Stimulated activated effector memory CD8-positive, alpha-beta T cell treated with anti-CD3 and anti-CD28 coated beads, Interleukin-12 subunit alpha, Interleukin-12 subunit beta, amount 100 ng/mL, for 72 hours (primary cell): ENCODE results near the gene CNTLN.

Source experiments
- ATAC-seq: fragments of 150-1000 bp; cut with Tn5 transposase; 2 replicates; pipeline ENCODE4 v1.10.0; 2021
- DNase-seq, 2 donors: peaks; one replicate each; pipeline ENCODE4 v3.0.0; 2021 to 2022; ENCODE audit warnings: low spot score in 2 of 2
- H3K27ac Mint-ChIP-seq: one replicate; pipeline ENCODE4 v1.8.0; 2022; ENCODE audit warnings: mild to moderate bottlenecking, mixed read lengths
- H3K36me3 Mint-ChIP-seq: one replicate; pipeline ENCODE4 v1.8.0; 2022; ENCODE audit warnings: mild to moderate bottlenecking, mixed read lengths
- H3K4me1 Mint-ChIP-seq: one replicate; pipeline ENCODE4 v1.8.0; 2022; ENCODE audit warnings: mixed read lengths
- H3K4me3 Mint-ChIP-seq: one replicate; pipeline ENCODE4 v1.8.0; 2022; ENCODE audit warnings: mild to moderate bottlenecking, mixed read lengths
- H3K9me3 Mint-ChIP-seq: one replicate; pipeline ENCODE4 v1.8.0; 2022; ENCODE audit warnings: mixed read lengths

Gene CNTLN

GRCh38 chr9:17470036-17470813 is 335.4 kb downstream of the CNTLN start:
- H3K4me3 Mint-ChIP-seq = no peak overlapping the region
- no peak overlapping the region for H3K27ac Mint-ChIP-seq
- no peak for ATAC-seq
- H3K36me3 Mint-ChIP-seq = no peaks in the 10 kb centered on the region
- peaks cover 3% of the 10 kb centered on the region for H3K9me3 Mint-ChIP-seq
- H3K4me1 Mint-ChIP-seq = no peaks in the 10 kb centered on the region
- DNase-seq = no peak

GRCh38 chr9:17472126-17472525 is 337.3 kb downstream of the CNTLN start:
- Mint-ChIP-seq H3K9me3 (peaks cover 7% of the 10 kb centered on the region), H3K36me3 (no peaks in the 10 kb centered on the region), H3K4me1 (no peaks in the 10 kb centered on the region), H3K4me3 (no peak overlapping the region), H3K27ac (no peak overlapping the region)
- ATAC-seq (no peak), DNase-seq (no peak)

GRCh38 chr9:17476401-17476800 is 341.6 kb downstream of the CNTLN start:
- DNase-seq (no peak), ATAC-seq (no peak)
- H3K27ac Mint-ChIP-seq = no peak overlapping the region
- H3K4me3 Mint-ChIP-seq = no peak overlapping the region
- H3K36me3 Mint-ChIP-seq = no peaks in the 10 kb centered on the region
- H3K9me3 Mint-ChIP-seq = peaks cover 7% of the 10 kb centered on the region
- H3K4me1 Mint-ChIP-seq = no peaks in the 10 kb centered on the region

DNA sequence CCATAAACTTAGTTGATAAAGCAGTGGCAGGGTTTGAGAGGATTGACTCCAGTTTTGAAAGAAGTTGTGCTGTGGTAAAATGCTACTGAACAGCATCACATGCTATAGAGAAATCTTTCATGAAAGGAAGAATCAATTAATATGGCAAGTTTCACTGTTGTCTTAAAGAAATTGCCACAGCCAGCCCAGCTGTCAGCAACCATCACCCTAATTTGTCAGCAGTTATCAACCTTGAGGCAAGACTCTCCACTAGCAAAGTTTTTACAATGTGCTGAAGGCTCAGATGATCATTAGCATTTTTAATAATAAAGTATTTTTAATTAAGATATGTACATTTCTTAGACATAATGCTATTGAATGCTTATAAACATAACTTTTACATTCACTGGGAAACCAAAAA is 343.0 kb downstream of the CNTLN start:
- Mint-ChIP-seq H3K27ac (no peak overlapping the region), H3K4me1 (no peaks in the 10 kb centered on the region), H3K4me3 (no peak overlapping the region), H3K36me3 (no peaks in the 10 kb centered on the region), H3K9me3 (peaks cover 8% of the 10 kb centered on the region)
- ATAC-seq (no peak), DNase-seq (no peak)

GRCh38 chr9:17480966-17481365 is 346.1 kb downstream of the CNTLN start:
- Mint-ChIP-seq H3K9me3 (peaks cover 13% of the 10 kb centered on the region), H3K4me1 (no peaks in the 10 kb centered on the region), H3K27ac (no peak overlapping the region), H3K4me3 (no peak overlapping the region), H3K36me3 (no peaks in the 10 kb centered on the region)
- ATAC-seq (peak; percentile 34), DNase-seq (no peak)

DNA sequence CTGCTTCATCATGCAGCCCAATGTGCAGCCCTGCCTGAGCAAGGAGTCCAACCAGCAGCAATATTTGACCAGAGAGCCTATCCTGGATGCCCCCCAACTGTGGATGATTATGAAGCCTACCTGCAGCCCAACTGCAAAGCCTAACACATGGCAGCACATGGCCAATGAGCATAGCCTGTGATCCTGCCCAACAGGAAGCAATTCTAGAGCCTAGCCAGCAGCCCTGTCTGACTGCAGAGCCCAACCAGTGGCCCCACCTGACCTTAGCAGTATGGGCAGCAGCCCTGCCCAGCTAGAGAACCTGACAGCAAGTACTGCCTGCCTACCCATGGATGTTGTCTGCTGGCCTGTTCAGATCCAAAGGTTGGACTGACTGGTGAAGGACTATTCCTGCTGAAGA is 346.7 kb downstream of the CNTLN start:
- ATAC-seq = no peak
- Mint-ChIP-seq H3K9me3 (peaks cover 9% of the 10 kb centered on the region), H3K4me3 (no peak overlapping the region), H3K4me1 (no peaks in the 10 kb centered on the region), H3K36me3 (no peaks in the 10 kb centered on the region), H3K27ac (no peak overlapping the region)
- DNase-seq = no peak

DNA sequence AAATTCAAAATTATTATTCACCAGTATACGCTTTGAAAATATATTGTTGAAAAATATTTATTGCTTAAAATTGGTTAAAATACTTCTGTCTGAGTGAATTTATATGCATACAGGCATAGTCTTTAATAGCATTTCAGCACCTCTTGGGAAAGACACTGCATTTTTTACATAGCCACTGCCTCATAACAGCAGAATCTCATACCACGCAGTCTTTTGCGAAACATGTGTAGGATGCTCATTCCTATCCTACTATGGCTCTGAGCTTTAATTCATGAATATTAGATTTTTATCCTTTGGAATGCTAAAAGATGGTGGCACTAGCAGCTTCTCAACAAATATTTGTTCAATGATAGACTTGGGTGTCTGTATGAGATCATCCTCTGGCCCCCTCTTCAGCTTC is 350.1 kb downstream of the CNTLN start:
- Mint-ChIP-seq H3K36me3 (no peaks in the 10 kb centered on the region), H3K4me1 (no peaks in the 10 kb centered on the region), H3K4me3 (no peak overlapping the region), H3K9me3 (peaks cover 10% of the 10 kb centered on the region), H3K27ac (no peak overlapping the region)
- ATAC-seq (no peak), DNase-seq (no peak)

DNA sequence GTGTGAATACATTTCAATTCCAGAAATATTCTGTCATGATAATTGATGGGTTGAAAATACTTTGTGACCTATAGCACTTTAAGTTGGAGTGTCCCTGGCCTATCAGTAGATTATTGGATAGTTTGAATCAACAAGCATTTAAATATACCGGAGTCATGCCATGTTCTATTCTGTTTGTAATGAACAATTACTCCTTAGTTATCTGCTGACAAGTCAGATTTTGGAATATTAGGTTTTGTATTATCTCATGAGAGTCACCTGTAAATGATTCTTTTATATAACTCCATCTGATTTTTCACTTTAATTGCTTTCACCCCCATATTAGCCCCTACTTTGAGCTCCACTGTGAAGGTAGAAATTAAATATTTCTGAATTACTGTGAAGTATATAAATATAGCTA is 351.6 kb downstream of the CNTLN start:
- no peak overlapping the region for H3K4me3 Mint-ChIP-seq

DNA sequence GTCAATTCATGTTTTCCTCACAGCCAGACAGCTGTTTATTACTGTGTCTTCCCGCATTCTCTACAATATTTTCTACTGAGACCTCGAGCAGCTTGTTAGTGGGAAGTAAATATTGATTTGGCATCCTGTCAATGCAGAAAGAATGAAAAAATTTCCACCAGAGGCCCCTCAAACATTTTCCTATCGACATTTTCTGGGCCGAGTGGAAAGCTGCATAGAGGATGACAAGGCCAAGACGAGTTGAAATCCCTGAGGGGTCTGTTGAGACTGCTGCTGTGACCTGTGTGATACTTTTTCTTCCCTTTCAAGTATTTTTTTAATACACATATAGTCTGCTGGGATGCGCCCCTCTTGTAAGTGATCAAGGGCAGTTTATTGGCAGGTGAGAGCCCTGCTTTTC is 352.6 kb downstream of the CNTLN start:
- DNase-seq (no peak), ATAC-seq (no peak)
- H3K4me1 Mint-ChIP-seq = no peaks in the 10 kb centered on the region
- no peak overlapping the region for H3K4me3 Mint-ChIP-seq
- H3K36me3 Mint-ChIP-seq = no peaks in the 10 kb centered on the region
- H3K27ac Mint-ChIP-seq = no peak overlapping the region
- H3K9me3 Mint-ChIP-seq = peaks cover 10% of the 10 kb centered on the region

More for the DNA sequence above, 351.6 kb downstream of the CNTLN start:
- ATAC-seq (no peak), DNase-seq (no peak)
- Mint-ChIP-seq H3K9me3 (peaks cover 14% of the 10 kb centered on the region), H3K4me1 (no peaks in the 10 kb centered on the region), H3K36me3 (no peaks in the 10 kb centered on the region), H3K27ac (no peak overlapping the region)

GRCh38 chr9:17488662-17489061 is 353.8 kb downstream of the CNTLN start:
- Mint-ChIP-seq H3K4me3 (no peak overlapping the region), H3K27ac (no peak overlapping the region), H3K4me1 (no peaks in the 10 kb centered on the region), H3K36me3 (no peaks in the 10 kb centered on the region), H3K9me3 (peaks cover 10% of the 10 kb centered on the region)
- DNase-seq = no peak
- no peak for ATAC-seq

- ATAC-seq (no peak), DNase-seq (no peak)
- Mint-ChIP-seq H3K4me3 (no peak overlapping the region), H3K9me3 (peaks cover 5% of the 10 kb centered on the region), H3K4me1 (no peaks in the 10 kb centered on the region), H3K36me3 (no peaks in the 10 kb centered on the region), H3K27ac (no peak overlapping the region)
Observed at GRCh38 chr9:17490110-17490509, 355.3 kb downstream of the CNTLN start.

DNA sequence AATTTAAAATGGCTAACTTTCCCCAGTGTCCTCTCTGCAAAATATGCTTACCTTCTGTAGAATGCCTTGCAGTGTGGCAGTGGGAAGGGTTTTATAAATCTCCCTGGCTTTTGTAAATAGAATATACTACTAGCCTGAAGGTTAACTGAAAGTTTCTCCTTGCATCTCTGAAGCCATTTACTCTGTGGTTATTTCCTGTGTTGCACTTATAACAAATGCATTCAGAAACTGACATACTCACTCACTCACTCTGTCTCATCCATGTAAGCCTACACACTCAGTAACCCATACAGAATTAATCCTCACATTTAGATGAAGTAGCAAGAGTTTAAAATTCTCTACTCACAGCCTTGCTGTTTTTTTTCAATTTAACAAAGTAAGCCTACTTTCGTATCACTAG is 356.9 kb downstream of the CNTLN start:
- no peaks in the 10 kb centered on the region for H3K4me1 Mint-ChIP-seq
- ATAC-seq (no peak), DNase-seq (no peak)
- no peak overlapping the region for H3K27ac Mint-ChIP-seq
- peaks cover 5% of the 10 kb centered on the region for H3K9me3 Mint-ChIP-seq
- no peaks in the 10 kb centered on the region for H3K36me3 Mint-ChIP-seq
- no peak overlapping the region for H3K4me3 Mint-ChIP-seq

DNA sequence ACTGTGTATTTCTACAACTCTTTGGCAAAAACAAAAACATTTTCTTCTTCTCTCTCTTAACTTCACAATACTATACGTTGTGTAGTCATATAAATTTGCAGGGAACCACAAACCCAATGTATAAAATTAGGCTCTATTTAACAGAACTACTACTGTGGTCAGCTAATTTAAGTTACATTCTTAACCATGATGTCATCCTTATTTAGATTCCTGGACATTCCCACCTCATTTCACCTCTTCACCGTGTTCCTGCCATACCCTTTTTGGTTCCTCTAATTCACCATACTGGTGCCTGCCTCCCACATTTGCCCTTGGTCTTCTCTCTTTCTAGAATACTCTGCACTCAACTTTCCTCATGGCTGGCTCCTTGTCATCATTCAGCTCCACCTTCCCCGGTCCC is 368.4 kb downstream of the CNTLN start:
- ATAC-seq = no peak
- H3K36me3 Mint-ChIP-seq = no peaks in the 10 kb centered on the region
- no peak overlapping the region for H3K4me3 Mint-ChIP-seq

GRCh38 chr9:17509151-17509550 is 374.3 kb downstream of the CNTLN start:
- H3K36me3 Mint-ChIP-seq = no peaks in the 10 kb centered on the region
- H3K9me3 Mint-ChIP-seq = peaks cover 12% of the 10 kb centered on the region
- no peak overlapping the region for H3K27ac Mint-ChIP-seq
- no peaks in the 10 kb centered on the region for H3K4me1 Mint-ChIP-seq
- no peak overlapping the region for H3K4me3 Mint-ChIP-seq
- ATAC-seq = no peak
- no peak for DNase-seq

More for the DNA sequence above, 368.4 kb downstream of the CNTLN start:
- no peak for DNase-seq
- H3K4me1 Mint-ChIP-seq = no peaks in the 10 kb centered on the region
- H3K27ac Mint-ChIP-seq = no peak overlapping the region
- H3K9me3 Mint-ChIP-seq = peaks cover 12% of the 10 kb centered on the region

DNA sequence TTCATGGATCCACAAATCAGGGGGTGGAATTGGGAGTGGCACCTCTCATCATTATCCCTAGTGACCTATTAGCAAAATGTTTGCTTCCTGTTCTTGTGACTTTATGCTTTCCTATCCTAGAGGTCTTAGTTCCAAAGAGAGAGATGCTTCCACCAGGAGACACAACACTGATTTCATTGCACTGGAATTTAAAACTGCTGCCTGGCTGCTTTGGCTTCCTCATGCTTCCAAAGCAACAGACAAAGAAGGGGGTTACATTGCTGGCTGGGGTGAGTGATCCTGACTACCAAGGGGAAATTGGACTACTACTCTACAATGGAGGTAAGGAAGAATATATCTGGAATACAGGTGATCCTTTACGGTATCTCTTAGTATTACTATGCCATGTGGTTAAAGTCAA is 374.9 kb downstream of the CNTLN start:
- no peak for DNase-seq
- Mint-ChIP-seq H3K4me1 (no peaks in the 10 kb centered on the region), H3K4me3 (no peak overlapping the region), H3K9me3 (peaks cover 10% of the 10 kb centered on the region), H3K36me3 (no peaks in the 10 kb centered on the region), H3K27ac (no peak overlapping the region)
- ATAC-seq = no peak

- no peak for DNase-seq
- no peak overlapping the region for H3K27ac Mint-ChIP-seq
- H3K4me3 Mint-ChIP-seq = no peak overlapping the region
- ATAC-seq = no peak
- H3K36me3 Mint-ChIP-seq = no peaks in the 10 kb centered on the region
- no peaks in the 10 kb centered on the region for H3K4me1 Mint-ChIP-seq
- H3K9me3 Mint-ChIP-seq = peaks cover 18% of the 10 kb centered on the region
Observed at GRCh38 chr9:17519761-17520160, 384.9 kb downstream of the CNTLN start.
